ENCODE measurements around the gene EBF3. TPM values are rescaled to one million over a fixed set of nuclear protein-coding genes. Genes with fewer than 3 reads are reported as not detected.
"Not testable (repeated sequence)": the region's sequence is repeated elsewhere in the genome, so short reads cannot be mapped to it uniquely, and the experiment has no call there.

Gene EBF3
- total RNA-seq, 1 donor from 2014 or later, result 5.5 TPM

DNA sequence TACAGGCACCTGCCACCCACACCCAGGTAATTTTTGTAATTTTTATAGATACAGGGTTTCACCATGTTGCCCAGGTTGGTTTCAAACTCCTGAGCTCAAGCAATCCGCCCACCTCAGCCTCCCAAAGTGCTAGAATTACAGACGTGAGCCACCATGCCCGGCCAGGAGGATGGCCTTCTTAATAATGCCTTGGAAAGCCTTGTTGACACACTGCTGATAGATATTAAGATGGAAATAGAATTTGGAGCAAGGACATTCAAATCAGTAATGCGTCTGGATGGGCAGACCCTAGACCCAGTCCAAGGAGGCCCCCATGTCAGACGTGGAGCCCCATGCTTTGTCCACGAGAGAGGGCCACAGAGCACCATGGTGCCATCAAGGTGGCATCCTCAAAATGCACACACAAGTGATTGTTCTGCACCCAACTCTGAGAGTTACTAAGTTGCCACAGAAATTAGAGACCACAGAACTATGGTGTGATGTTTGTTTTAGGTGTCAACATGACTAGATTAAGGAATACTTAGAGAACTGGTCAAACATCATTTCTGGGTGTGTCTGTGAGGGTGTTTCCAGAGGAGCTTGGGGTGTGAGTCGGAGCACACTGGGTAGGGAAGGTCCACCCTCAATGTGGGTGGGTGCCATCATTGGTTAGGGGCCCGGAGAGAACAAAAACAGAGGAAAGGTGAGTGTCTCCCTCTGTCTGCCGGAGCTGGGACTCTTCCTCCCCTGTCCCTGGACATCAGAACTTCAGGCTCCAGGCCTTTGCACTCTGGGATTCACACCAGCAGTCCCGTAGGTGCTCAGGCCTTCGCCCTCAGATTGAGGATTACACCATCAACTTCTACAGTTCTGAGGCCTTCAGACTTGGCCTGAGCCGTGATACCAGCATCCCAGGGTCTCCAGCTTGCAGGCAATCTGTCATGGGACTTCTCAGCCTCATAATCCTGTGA is 34.5 kb downstream of the EBF3 start:
- DNase-seq (ENCODE audit: low spot score), result no peak

DNA sequence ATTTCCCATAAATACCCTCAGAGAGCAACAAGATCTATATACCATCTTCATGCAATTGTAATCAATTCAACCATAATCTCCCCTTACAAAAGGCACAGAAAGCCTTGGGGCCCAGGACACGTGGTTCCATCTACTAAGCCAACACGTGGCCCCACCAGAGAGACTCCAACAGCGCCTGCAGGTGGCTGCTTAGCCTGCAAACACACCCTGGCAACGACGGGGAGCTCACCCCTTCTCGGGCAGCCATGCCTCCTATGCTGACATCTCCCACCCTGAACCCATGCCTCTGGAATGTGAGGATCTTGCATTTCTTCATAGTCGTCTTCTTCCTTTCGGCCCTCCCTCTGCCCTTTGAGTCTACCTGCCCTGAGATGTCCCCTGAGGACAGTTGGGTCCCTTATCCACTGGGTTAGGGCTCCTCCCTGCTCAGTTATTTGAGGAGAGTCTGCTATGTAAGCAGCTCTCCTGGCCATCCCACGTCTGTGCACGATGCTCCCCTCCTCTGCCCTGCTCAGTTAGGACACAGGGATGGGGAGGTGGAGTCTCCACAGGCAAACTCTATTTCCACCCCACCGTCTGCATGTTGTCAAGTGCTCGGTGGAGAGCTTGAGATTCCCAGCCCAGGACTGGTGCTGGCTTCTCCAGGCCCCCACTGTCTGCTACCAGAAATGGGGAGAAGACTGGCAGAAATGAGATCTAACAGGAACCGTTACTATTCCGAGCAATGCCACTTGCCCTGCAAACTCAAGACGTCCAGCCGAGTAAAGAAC is 36.5 kb downstream of the EBF3 start:
- DNase-seq (ENCODE audit: low spot score), result no peak

DNA sequence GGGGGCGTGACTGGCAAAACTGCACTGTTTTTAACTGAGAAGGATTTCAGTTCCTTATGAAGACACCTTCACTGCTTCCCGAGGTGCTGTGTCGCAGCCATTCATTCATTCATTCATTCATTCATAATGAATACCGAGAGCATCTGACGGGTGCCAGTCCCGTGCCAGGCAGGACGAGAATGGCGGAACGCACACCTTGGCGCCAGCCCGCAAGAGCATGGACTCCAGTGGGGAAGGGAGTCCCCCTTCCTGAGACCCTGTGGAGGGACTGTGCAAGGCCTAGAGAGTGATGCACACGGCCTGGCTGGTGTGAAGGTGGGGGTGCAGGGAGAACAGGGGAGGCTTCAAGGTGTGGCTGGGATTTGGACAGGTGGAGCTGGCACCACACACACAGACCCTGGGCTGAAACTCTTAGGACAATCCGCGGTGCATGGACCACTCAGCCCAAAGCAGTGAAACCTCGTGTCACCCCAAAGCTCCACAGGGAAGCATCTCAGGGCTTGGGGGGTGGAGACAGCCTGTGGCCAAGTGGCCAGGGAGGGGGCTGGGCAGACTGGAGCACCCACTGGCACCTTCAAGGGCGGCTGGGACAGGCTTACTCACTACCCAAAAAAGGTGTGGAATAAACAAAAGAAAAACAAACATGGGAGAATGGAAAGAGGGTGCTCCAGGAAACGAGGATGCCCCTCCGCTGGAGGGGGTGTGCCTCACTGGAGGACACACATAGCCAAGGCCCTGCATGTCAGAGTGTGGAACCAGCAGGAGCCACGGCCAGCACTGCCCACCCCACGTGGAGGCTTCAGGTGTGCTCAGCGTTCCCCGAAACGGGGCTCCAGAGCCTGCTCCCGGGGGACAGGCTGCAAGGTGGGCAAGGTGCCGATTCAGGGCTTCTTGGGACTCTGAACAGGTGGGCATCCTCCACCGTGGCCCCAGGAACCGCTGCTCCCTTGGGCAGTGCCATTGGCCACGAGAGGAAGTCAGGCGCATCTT is 37.7 kb downstream of the EBF3 start:
- no peak for DNase-seq (ENCODE audit: low spot score)

DNA sequence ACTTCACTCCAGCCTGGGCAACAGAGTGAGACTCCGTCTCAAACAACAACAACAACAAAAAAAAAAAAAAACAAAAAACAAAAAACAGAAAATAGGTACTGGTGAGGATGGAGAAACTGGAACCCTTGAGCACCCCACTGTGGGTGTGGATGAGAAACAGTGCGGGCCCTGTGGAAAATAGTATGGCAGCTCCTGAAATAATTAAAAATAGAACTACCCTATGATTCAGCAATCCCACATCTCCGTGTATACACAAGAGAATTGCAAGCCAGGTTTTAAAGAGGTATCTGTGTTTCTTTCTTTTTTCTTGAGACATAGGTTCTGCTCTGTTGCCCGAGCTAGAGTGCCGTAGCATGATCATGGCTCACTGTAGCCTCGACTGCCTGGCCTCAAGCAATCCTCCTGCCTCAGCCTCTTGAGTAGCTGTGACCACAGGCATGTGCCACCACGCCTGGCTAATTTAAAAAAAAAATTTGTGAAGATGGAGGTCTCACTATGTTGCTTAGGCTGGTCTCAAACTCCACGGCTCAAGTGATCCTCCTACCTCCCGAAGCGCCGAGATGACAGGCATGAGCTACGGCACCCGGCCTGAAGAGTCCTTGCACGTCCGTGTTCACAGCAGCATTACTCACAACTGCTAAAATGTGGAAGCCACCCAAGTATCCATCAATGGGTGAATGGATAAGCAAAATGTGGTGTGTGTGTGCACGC is 39.5 kb downstream of the EBF3 start:
- no peak for DNase-seq (ENCODE audit: low spot score)

DNA sequence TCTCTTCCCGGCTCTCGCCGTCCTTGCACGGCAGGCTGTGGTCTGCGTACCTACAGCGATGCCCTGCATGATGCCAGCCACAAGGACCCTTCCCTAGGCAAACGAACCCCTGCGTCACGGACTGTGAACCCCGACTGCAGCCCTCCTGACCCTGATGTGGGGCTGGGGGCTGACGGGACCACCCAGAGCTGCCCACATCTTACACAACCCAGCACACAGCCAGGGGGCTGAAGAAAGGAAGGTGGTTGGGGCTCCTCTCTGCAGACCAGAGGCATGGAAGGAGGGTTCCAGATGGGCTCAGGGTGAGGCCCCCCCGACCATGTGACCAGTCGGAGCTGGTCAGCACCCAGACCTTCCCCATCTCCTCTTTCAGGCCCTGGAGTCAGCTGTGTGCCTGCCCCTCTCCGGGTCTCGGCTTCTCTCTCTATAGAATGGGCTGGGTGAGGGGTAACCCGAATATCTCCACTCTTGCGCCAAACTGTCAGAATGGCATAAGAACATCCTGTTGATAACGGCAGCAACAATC is 41.4 kb downstream of the EBF3 start:
- no peak for DNase-seq (ENCODE audit: low spot score)

DNA sequence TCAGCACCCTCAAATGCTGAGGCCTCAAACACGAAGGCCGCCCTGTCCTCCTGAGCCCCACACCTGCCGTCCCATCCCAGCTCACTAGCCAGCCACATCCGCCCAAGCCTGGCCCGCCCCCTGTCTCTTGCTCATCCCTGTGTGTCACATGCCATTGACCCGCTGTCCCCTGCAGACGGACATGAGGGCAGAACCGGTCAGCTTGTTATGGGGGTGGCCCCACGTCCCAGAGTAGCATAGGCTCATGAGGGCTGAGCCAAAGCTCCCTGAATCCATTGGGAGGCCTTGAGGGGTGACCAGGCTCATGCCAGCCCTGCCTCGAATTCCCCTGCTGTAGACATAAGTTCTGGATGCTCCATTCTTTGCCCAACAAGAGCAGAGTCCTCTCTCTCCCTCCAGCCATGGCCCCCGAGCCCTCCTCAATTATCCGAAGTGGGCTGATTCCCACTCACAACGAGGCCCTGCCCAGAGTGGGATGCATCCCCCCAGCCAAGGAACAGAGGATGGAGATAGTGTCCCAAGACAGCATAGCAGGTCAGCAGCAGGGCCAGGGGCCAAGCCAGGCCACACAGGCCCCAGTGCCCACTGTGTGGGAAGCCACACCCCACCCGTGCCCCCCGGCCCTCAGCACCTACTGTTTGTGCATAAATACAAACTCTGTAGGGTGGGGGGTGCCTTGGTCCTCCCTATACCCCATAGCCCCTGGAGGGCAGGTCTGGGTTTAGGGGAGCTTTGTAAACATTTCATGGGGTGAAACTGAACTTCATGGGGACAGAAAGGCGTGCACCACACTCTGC is 42.1 kb downstream of the EBF3 start:
- no peak for DNase-seq (ENCODE audit: low spot score)

DNA sequence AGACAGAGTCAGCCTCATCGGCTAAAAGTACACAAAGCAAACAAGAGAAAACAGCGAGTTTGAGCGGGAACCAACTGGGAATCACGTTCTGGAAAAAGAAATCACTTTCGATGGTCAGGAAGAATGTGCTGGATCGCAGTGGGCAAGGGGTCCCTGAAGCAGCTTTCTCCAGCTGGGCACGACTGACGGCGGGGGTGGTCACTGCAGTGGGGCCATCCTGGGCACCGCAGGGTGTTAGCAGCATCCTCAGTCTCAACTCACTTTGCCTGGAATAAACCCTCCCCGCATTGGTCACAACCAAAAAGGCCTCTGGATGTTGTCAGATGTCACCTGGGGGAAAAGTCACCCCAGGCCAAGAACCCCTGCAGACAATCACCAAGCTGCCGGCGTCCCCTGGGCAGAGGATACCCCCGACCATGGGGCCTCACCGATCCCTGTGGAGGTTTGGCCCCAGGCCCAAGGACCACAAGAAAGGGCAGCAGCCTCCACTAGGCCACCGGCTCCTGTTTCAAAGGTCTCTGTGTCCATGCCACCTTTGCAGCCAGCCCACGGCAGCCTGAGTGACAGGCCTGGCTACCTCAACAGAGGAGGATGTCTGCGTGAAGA is 42.9 kb downstream of the EBF3 start:
- DNase-seq (ENCODE audit: low spot score), result no peak

DNA sequence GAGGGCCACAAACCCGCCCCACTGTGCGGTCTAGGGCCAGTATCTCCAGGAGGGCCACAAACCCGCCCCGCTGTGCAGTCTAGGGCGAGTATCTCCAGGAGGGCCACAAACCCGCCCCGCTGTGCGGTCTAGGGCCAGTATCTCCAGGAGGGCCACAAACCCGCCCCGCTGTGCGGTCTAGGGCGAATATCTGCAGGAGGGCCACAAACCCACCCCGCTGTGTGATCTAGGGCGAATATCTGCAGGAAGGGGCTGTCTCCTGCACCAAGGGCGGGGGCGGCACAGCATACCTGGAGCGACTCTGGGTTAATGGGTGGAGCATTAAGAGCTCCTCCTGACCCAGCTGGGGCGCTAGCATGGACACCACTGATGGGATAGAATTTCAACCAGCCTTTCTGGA is 43.9 kb downstream of the EBF3 start:
- not testable (repeated sequence) for DNase-seq (ENCODE audit: low spot score)

DNA sequence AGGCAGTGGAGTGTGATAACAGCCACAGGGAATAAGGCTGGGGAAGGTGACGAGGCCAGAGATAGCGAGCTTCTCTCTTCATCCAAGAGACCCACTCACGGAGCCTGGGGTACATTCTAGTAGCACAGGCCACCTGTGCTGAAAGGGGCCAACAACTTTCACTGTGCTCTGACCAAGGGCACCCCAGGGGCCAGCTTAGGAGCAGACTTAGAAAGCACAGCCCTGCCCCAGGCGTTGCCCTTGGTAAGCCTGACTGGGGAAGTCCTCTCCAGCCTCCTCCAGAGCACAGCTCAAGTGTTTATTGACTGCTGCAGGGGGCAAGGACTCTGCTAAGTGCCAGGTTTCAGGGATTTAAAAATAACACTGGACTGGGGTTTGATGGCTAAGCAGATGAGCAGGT is 44.7 kb downstream of the EBF3 start:
- DNase-seq (ENCODE audit: low spot score), result no peak

DNA sequence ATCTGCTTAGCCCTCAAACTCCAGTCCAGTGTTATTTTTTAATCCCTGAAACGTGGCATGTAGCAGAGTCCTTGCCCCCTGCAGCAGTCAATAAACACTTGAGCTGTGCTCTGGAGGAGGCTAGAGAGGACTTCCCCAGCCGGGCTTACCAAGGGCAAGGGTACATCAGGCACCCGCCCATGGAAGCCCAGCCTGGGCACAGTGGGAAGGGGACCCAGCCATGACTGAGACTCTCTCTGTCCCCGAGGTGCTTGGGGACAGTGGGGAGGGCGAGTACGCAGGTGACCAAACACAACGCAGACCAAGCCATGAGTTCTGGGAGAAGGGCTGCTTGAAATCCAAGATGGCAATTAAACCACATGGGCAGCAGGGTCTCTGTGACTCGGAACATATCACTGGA is 45.2 kb downstream of the EBF3 start:
- DNase-seq (ENCODE audit: low spot score), result no peak

DNA sequence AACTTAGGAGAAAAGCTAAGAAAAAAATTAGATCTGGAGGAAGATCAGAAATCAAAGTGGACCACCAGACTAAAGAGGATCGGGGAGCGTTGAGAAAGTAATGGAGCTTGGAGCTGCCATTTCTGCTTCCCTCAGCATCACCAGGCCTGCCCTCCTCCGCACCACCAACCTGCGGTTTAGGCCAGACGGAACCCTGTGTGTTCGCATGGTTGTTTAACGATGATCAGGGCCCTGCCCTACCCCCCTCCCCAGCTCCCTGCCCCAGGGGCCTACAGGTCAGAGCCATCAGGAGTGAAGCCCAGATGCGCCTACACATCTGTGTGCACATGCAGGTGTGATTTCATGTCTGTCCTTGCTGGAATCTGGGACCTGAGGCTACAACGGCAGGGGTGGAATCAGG is 45.7 kb downstream of the EBF3 start:
- DNase-seq (ENCODE audit: low spot score), result no peak

DNA sequence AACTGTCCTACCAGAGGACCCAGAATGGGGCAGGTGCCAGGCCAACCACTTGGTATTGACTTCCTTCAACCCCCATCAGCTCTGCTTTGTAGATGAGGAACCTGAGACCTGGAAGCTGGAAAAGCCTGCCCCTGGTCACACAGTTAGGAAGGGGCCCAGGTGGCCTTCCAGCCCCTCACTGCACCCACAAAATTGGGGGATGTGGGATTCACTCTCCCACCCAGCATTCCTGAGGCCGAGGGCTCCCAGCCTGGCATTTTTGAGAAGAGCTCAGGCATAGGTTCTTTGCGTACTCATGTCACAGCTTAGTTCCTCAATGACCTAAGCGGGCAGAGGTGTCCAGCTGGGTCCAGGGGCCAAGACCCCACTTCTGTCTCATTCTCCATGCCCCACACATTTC is 46.1 kb downstream of the EBF3 start:
- DNase-seq (ENCODE audit: low spot score), result no peak

DNA sequence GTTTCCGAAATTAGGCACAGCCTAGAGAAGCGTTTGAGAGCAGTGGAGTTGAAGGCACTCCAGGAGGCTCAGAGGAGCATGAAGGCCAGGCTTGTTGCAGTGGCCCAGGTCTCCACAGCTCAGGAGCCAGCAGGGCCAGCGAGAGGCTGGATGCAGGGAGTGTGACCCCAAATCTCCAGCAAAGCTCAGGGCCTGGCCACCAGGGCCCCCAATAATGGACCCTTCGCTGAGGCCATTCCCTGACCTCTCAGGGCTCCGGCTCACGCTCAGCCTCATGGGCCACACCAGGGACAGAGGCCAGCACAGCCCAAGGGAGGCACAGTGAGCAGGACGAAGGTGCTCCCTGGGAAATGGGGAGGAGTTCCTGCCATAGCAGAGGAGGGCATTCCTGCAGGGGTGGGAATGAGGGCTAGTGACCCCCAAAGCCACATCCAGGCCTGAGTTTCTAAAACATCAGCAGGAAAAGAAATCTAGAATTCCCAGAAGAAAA is 47.5 kb downstream of the EBF3 start:
- no peak for DNase-seq (ENCODE audit: low spot score)

DNA sequence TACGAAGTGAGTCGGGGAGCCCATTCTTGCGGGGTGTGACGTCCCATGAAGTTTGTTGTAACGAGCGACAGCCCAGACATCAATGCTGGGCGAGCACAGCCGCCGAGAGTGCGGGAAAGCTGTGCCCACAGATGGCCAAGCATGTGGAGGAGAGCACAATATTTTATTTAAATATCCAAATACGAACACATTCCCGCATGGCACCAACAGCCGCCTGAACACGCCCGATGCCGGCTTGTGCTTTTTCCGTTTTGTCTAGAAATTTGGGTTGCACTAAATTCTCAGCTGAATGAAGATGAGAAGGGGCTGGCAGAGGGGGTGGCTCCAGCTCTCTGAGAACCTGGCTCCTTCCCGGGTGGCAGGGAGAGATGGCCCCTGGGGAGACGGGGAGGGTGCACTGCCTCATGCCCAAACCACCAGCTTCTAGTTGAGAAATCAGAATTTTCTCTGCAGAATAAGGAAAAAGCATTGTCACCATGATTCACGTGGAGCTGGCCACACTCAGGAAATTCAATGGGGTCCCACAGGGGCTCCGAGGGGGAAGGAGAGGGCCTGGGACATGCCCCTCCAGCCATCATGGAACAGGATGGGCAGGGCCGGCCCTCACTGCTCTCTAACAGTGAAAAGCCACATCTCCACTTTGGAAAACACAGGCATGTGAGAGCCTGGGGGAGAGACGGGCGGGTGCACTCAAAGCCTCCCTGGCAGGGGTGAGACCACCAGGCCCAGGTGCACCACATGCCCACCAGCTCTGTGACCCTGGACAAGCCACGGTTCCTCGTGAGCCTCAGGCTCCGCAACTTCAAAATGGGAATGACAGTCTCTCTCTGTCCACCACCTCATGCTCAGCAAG is 48.3 kb downstream of the EBF3 start:
- DNase-seq (ENCODE audit: low spot score), result no peak

DNA sequence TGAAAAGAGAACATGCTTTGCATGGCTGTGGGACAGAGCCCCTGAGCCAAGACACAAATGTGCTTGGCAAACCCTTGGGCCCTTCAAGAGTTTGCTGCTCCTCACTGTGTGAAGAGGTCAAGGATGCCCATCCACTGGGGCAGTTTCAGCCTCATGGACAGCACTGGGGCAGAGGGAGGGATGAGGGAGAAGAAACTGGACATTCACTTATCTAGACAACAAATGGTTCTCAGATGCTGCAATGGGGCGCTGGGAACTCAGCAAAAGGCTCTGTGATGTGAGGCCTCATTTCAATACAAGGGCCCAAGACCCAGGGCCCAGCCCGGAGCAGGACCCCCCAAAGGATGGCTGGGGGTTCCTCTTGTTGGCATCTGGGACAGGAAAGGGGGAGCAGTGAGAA is 49.1 kb downstream of the EBF3 start:
- DNase-seq (ENCODE audit: low spot score), result no peak

DNA sequence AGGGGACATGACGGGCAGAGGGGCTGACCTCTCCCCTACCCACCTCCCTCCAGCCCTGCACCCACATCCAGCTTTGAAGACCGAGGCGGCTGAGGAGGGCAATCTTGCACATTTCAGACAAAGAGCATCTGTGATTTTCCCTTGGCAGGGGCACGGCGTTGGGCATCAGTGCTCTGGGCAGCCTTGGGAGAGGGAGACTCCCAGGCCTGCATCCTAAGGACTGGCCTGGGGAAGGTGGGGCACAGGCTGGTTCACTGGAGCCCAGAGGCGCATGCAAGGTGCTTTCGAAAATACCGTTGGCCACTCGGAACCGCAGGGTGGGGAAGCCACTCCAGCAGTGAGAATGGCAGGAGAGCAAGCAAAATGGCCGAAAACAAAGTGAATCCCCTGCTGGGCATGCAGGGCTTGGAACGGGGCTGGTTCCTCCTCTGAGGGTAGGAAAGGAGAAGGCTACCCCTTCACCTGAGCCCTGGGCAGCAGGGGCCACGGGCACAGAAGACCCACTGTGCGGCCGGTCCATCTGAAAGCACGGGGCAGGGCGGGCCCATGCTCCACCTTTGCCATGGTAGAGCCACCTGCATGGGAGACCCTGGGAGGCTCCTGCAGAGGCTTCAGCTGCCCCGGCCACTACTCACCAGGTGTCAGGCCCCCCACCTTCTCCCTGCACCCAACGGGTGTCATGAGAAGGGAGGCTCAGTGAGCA is 49.8 kb downstream of the EBF3 start:
- DNase-seq (ENCODE audit: low spot score), result no peak

DNA sequence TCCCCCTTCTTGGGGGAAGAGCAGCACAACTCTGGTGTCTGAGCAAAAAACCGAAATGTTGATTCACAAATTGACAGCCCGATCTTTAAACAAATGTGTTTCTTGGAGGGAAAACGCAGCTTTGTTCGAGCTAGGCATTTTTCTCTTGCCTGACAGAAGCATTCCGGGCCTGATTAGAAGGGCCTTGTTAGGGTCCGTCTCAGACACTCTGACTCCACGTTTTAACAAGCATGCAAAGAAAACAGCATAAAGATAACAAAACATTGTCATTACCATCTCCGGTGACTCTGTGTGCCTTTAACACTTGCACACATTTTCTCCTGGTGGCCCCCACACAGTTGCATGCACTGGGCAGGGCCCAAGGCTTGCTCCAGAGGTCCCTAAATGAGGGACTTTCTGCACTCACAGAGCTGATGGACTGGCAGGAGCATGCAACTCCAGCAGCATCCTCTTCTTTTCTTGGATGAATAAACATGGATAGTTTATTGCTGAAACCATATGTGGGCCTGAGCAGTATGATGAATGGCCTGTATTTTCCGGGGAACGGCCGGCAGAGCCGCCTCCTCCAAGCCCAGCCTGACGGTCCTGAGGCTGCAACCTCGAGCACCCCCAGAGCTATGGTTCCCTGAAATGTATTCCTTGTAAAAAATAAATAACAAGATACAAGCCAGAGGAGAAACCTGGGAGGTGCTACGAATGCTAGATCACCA is 50.9 kb downstream of the EBF3 start:
- no peak for DNase-seq (ENCODE audit: low spot score)
